ENCODE results near the gene LPXN.

LPXN gene

DNA sequence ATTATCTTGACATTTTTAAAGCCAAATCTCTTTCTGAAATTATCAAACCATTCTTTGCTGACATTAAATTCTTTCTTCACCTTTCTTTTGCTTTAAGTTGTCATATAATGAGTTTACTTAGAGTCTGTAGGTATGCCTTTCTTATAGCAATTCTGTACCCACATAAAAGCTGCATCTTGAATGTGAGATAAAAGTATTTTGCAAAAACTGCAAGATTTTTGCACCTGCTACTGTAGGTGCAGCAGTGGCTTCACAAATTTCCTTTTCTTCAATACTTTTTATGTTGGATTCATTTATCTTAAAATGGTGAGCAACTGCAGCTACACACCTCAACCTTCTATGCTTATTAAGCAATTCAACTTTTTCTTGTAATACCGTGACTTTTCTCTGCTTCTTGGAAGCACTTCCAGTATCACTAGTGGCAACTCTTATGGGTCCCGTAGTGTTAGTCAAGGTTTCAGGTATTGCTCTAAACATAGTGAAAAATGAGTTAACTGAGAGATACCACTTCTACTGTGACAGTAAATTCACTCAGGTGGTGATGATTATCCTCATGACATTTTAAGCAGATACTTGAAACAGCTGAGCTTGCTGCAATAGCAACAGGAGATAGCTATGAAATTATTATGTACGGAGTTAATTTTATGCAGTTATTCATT, 22.0 kb upstream of the LPXN start:
- no peak overlapping the region for H3K4me3 ChIP-seq (replicated peaks in 1 of 2; ENCODE audit: low read depth in 2 of 2, low read length in 2 of 2)
- DNase-seq (ENCODE audit: low read depth in 2 of 2), result no peak
- TF ChIP-seq, protein P1, sequence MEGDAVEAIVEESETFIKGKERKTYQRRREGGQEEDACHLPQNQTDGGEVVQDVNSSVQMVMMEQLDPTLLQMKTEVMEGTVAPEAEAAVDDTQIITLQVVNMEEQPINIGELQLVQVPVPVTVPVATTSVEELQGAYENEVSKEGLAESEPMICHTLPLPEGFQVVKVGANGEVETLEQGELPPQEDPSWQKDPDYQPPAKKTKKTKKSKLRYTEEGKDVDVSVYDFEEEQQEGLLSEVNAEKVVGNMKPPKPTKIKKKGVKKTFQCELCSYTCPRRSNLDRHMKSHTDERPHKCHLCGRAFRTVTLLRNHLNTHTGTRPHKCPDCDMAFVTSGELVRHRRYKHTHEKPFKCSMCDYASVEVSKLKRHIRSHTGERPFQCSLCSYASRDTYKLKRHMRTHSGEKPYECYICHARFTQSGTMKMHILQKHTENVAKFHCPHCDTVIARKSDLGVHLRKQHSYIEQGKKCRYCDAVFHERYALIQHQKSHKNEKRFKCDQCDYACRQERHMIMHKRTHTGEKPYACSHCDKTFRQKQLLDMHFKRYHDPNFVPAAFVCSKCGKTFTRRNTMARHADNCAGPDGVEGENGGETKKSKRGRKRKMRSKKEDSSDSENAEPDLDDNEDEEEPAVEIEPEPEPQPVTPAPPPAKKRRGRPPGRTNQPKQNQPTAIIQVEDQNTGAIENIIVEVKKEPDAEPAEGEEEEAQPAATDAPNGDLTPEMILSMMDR (IDR thresholded peaks at IDR 0.05; ENCODE audit: low read depth, low read length), result no peak

GRCh38 chr11:58596621-58597020, 21.0 kb upstream of the LPXN start:
- TF ChIP-seq, protein P1 (IDR thresholded peaks at IDR 0.05; ENCODE audit: low read depth, low read length), result no peak
- H3K4me3 ChIP-seq (replicated peaks in 1 of 2; ENCODE audit: low read depth in 2 of 2, low read length in 2 of 2), result no peak overlapping the region
- no peak for DNase-seq (ENCODE audit: low read depth in 2 of 2)

DNA sequence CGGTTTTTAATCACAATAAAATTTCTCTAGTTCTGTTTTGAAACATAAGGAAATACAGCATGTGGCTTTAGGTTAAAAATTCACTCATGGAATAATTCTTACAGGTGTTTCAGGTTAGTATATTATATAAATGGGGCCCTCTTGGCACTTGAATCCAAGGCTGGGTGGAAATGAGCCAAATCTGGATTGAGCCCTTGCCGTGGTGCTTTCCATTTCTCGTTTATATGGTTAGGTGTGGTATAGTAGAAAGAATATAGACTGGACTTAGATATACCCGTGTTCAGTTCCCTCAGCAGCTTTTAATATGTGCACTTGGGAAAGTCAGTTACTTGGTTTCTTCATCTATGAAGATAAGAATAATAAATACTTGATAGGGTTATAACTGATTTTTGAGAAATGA, 19.2 kb upstream of the LPXN start:
- no peak overlapping the region for H3K4me3 ChIP-seq (replicated peaks in 1 of 2; ENCODE audit: low read depth in 2 of 2, low read length in 2 of 2)
- TF ChIP-seq, protein P1 (IDR thresholded peaks at IDR 0.05; ENCODE audit: low read depth, low read length), result no peak
- DNase-seq (ENCODE audit: low read depth in 2 of 2), result no peak

DNA sequence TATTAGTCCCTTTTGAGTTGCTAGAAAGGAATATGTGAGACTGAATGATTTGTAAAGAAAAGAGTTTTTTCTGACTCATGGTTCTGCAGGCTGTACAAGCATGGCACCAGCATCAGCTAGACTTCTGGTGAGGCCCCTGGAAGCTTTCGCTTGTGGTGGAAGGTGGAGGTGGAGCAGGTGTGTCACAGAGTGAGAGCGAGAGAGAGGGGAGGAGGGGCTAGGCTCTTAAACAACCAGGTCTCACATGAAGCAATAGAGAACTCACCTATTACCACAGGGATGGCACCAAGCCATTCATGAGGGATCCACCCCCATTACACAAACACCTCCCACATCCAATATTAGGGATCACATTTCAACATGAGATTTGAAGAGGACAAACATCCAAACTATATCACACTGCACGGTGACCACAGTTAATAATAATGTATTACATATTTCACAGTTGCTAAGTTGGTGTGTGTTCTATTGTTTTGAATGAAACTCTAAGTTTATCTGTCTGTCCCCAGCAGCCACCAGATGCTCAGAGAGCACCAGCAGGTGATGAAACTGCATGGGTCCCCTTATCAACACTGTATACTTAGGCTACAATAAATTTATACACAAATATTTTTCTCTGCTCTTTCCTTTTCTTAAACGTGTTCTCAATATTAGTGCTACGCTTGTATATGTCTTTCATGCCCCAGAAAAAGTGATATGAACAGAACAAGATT, 17.3 kb upstream of the LPXN start:
- no peak for DNase-seq (ENCODE audit: low read depth in 2 of 2)
- TF ChIP-seq, protein P1 (IDR thresholded peaks at IDR 0.05; ENCODE audit: low read depth, low read length), result no peak
- H3K4me3 ChIP-seq (replicated peaks in 1 of 2; ENCODE audit: low read depth in 2 of 2, low read length in 2 of 2), result no peak overlapping the region

- DNase-seq (ENCODE audit: low read depth in 2 of 2), result no peak
- H3K4me3 ChIP-seq (replicated peaks in 1 of 2; ENCODE audit: low read depth in 2 of 2, low read length in 2 of 2), result no peak overlapping the region
- TF ChIP-seq, protein P1 (IDR thresholded peaks at IDR 0.05; ENCODE audit: low read depth, low read length), result no peak
Measured at GRCh38 chr11:58591659-58592058, 16.0 kb upstream of the LPXN start.

GRCh38 chr11:58586998-58587397, 11.3 kb upstream of the LPXN start:
- H3K4me3 ChIP-seq (replicated peaks in 1 of 2; ENCODE audit: low read depth in 2 of 2, low read length in 2 of 2), result no peak overlapping the region
- DNase-seq (ENCODE audit: low read depth in 2 of 2), result no peak
- TF ChIP-seq, protein P1 (IDR thresholded peaks at IDR 0.05; ENCODE audit: low read depth, low read length), result no peak
